GM19351 (cell line): ENCODE measurements around the gene CCDC86.

Experiments
- ATAC-seq: cut with Tn5 transposase; IDR thresholded peaks from one replicate; pipeline ENCODE4 v1.9.1; 2021; ENCODE audit warnings: mild to moderate bottlenecking, moderate library complexity; ENCODE audit not compliant: unreplicated experiment

The CCDC86 gene

DNA sequence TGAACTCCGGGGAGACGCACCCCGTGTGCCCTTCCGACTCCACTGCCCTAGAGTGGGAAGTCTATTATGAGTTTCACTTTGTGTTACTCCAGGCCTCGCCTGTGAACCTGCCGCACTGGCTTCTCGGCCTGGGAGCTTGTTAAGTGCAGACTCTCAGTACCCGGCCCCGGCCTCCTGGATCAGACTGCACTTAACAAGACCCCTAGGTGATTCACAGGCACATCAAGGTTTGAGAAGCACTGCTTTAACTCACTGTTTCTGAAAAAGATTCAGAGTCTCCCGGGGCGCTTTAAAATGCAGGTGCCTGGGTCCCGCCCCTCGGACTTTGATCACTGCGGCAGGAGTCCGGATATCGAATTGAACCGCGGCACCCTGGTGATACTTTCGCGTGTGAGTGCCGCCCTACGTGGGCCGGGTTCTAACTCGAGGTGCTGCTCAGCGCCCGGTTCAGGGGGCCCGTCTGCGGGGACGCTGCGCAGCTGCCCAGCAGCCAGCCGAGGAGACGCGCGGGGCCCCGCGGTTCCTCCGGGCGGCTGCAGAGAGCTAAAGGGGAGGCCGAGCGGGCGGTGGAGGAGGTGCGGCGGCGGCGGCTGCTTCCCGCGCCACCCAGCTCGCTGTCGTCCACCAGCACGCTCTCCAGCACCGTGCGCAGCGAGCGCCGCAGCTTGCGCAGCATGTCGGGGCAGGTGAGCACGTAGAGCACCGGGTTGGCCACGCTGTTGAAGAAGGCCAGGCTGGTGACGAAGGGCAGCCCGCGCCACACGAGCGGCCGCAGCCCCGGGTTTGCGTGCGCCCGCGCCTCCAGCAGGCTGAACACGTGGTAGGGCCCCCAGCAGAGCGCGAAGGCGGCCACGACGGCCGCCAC lies 10.4 kb downstream of the CCDC86 start:
- ATAC-seq: no peak

DNA sequence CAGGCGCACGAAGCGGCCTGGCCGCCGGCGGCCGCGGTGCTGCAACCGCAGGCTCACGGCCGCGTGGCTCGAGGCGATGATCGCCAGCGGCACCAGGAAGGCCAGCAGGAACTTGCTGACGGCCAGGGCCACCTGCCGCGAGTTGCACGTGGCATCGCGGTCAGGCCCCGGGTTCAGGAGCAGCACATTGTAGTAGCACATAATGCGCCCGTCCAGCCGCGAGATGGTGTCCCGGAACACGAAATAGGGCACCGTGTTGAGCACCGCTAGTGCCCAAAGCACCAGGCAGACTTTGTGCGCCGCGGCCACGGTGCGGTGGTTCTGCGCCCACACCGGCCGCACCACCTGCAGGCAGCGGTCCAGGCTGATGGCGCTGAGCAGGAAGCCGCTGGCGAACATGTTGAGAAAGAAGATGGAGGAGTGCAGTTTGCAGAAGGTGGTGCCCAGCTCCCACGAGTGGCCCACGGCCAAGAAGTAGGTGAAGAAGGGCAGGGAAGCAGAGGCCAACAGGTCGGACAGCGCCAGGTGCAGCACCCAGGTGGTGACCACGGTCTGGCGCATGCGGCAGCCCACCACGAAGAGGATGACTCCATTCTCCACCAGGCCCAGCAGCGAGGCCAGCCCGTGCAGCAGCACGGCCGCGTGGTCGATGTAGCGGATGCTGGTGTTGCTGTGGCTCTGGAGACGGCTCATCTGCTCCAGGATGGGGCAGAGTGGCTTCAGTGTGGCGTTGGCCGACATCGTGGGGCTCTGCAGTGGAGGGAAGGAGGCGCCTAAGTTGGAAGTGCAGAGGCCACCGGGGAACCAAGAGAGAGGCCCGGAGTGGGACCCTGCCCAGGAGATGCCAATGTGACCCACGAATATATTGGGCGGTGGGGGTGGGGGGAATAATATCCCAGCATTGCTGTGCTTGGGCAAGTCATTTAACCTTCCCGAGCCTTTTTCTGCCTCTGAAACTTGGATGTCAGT lies 11.4 kb downstream of the CCDC86 start:
- no peak for ATAC-seq

DNA sequence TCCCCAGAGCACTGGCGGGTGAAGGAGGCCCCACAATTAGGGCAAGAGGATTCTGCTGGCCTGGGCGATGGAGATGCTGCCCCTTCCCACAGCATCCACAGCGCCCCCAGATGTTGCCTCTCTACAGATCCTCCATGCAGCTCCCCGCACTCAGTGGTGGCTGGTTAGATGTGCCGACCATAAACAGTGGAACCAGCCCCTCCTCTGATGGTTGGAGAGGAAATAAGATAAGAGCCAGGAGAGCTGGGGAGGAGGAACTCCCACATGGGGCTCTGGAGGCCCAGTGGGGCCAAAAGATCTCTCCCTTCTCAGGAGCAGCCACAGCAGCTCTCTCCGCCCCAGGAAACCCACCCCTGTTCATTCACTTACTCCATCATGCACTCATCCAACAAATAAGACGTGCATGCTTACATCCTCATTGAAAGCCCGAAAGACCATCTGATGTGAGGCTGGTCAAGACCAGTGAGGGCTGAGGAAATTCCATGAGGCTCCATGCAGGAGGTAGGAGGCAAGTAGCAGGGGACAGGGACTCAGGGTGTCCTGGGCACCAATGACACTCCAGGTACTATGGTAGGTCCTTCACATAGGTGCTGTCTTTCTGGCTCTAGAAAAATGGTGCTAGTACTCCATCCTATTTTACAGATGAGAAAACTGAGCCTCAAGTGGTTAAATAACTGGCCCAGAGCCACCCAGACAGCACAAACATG lies 12.4 kb downstream of the CCDC86 start:
- no peak for ATAC-seq

DNA sequence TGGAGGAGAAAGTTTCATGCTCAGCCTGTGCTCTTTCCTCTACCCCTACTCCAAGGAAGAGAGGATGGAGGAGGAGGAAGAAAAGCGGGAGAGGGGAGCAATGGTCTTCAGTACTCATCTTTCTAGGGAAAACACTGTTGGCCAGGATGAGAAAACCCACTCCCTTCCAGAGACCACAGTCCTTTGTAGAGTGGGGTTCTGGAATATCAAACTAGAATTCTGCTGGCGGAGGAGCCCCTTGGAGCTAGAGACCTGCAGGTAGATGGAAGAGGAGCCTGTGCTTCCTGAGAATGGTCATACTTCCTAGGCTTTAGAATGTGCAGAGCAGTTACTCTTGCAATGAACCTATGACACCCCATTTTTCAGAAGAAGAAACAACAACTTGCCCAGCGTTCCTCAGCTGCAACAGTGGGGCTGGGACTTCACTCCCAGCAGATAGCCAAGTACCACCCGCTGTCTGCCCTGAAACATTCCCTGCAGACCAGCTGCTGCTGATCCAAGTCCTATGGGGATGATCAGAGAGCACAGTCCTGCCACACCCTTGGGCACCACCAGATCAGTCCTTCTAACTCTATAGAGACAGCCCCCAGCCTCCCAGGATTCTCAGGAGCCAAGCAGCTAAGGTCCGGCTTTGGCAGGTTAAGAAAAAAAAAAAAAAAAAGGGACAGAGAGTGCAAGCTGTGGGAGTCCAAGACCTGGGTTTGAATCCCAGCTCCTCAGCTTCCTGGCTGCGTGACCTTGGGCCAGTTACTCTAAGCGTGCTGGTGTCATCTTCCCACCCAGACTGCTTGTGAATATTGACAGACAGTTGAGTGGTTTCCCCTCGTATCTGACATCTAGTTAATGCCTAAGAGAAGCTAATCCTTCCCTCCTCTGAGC lies 13.2 kb downstream of the CCDC86 start:
- ATAC-seq: no peak

DNA sequence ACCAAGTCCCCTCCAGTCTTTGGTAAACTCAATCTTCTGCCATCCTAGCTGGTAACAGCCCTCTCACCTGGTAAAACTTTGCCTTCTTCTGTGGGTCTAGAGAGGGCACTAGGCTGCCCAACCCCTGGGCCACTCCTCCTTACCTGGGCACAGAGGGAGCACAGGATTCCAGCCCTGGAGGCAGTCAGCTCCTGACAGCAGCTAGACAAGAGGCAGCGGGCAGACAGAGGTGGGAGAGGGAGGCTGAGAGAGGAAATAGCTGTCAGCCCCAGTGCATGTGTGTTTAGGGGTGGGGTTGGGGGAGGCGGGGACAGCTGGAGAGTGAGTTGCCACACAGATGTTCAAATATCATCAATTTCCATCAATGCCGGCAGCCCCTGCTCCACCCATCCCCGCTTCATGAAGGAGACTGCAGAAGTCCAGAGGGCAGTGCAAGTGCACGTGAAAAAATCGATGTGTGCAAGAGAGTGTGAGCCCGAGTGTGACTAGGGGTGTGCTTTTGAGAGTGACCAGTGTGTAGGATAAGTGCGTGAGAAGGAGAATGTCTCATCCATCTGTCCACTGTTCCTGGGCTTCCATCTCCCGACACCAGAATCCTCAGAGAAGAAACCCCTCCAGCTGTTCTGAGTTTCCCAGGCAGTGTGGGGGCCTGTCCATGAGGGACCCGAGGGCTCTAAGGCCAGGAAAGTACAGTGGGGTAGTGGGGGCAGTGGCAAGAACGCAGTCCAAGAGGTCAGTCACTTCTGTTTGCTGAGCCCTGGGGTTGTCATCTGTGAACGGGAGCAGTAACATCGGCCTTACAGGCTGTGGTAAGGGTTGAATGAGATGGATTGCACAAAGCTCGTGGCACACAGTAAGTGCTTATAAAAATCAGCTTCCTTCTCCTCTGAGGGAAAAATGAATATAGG lies 14.1 kb downstream of the CCDC86 start, which contains the start of gene PTGDR2:
Gene PTGDR2, minus strand, starts transcription at position 225 of the 908 bp plus-strand sequence. CDS start 2,228 bp downstream, outside the sequence.
- no peak for ATAC-seq

DNA sequence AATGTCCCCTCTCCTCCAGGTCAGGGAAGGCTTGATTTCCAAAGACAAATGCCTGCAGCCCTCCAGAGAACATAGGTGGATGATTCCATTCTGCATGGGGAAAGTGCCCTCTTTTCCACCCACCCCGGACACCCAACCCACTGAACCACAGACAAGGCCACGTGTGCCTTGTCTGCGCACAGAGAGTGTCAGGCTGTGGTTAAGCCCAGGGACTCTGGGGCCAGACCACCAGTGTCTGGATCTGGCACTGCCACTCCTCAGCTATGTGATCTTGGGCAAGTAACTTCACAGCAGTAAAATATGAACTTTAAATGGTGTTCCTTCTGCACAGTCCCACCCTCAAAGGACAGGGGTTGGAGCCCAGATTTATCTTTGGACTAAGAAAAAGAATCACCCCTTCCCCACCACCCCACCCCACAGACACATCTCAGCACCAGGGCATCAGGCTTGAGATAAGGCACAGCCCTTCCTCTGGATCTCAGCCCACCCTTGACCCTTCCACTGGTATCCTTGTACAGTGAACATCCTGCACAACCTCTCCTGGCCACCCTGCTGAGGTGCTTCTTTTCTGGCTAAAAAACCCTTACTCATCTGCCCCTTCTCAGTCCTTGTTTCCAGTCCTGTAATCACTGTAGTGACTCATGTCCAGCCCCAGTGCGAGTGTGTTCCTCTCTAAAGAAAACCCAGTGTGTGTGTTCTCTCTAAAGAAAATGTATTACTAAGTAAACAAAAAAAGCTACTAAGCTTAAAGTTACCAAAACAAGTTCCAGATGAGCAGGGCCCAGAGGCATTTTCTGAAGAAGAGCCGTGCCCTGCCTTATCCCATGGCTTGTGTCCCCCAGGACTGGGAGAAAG lies 15.7 kb downstream of the CCDC86 start:
- ATAC-seq: no peak

DNA sequence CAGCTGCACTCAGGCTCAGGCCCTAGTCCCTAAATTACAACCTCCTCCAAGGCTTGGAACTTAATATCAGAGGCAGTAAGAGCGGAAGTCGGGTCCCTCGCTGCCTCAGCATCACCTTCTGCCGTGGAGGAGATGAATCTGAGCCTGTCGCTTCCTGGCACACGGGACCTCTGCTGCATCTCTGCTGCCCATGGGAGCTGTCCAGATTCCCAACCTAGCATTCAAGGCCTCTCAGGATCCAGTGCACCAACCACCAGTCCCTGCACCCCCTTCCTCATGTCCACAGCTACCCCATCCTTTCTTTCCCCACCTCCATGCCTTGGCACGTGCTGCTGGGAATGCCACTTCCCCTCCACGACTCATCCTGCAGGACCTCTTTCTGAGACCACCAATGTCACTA lies 16.3 kb downstream of the CCDC86 start:
- ATAC-seq: no peak

DNA sequence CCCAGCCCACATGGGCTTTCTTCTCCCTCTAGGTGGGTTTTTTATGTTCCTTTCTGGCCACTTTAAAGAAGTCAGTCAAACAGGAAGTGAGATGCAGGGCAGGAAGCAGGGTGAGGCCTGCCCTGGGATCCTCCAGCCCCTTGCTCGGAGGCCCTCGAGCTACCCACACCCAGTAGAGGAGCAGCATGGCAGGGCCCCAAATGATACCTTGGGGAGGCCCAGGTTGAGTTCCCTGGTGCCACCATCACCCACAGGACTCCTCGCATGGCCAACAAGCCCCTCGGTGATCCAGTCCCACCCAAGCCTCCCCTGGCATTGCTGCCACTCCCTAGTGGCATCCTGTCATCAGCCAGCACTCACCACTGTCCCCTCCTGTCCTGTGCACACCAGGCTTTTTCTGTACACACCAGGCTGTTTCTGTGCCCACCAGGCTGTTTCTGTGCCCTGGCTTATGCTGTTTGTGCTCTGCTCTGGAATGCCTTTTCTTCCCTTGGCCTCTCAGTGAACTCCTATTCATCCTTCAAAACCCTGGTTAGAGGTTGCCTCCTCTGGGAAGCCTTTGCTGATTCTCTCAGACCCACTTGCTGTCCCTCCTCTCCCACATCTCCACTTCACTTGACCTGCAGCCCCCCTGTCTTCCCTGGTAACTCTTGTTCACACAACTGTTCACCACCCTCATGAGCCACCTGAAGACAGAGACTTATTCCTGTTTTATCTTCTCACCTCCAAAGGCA lies 17.0 kb downstream of the CCDC86 start:
- no peak for ATAC-seq

DNA sequence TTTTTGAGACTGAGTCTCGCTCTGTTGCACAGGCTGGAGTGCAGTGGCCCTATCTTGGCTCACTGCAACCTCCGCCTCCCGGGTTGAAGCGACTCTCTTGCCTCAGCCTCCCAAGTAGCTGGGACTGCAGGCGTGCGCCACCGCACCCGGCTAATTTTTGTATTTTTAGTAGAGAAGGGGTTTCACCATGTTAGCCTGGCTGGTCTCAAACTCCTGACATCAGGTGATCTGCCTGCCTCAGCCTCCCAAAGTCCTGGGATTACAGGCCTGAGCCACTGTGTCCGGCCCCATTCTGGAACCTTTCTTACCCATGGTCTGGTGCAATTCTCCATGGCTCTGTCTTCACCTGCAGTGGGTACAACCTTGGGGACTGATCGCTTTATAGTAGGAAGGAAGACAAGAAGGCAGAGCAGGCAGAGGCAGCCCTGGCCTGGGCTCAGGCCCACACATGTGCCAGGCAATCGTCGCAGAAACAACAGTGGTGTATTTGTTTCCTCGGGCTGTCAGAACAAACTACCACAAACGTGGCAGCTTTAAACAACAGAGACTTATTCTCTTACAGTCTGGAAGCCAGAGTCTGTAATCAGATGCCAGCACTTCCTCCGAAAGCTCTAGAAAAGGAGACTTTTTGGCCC lies 17.8 kb downstream of the CCDC86 start:
- ATAC-seq: no peak

DNA sequence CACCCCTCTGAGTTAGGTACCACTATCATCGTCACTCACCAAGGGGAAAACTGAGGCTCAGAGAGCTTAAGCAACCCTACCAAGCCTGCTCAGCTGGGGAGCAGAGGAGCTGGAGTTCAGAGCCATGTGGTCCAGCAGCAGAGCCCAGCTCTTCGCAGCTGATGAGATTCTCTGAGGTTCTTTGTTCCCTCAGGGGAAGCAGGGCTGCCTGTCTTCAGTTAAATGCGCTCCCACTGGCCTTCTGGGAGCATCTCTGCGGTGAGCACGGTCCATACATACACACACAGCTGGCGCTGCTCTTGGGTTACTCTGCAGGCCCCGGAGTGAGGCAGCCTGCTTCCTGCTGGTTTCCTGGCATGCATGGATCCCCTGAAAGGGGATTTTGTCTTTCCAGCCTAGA lies 19.0 kb downstream of the CCDC86 start:
- ATAC-seq: no peak

DNA sequence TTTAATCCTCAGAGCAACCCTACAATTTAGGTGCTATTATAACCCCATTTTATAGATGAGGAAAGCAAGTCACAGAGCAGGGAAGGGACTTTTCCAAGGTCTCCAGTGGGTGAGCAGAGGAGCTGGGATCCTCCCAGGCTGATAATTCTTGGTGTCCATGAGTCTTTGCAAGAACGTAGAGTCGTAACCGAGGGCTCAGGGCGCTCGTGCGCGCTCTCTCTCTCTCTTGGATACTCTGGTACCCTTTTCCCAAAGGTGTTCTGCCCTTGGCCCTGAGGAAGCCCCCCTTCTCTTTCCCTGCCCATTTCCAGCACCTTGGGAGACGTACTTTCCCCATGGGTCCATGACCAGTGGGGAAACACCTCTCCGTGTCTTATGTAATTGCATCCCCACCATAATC lies 20.3 kb downstream of the CCDC86 start:
- no peak for ATAC-seq

DNA sequence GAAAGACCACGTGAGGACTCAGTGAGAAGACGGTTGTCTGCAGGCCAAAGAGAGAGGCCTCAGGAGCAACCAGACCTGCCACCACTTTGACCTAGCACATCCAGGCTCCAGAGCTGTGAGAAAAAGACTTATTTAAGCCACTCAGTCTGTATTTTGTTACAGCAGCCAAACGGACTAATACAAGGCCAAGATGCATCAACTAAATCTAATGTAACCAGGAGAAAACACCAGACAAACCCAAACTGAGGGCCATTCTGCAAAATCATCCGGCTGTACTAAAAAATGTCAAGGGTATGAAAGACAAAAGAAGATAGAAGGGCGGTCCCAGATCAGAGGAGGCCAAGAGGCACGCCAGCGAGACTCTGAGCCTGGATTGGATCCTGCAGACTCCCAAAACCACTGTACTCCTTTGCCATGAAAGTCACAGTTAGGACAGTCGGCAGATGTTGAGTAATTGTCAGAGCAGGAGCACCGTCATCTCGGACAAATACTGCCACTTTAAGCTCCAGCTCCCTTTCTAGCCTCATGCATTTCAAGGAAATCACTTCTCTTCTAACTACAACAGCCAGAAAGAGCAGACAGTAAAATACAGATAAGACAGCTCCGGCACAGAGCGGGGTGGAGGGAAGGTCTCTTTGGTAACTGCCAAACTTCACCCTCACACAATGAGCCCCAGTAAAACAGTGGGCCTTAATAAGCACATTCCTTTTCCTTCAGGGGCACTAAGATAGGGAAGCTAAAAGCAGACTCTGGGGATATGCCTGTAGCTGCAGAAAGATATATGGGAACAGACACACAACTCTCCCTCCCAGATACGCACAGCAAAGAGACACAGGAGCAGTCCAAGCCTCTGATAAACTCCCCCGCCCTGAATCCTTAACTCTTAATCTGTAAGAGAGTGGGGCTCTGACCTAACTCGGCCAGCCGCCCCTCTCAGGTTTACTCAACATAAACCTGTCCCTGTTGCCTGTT lies 21.9 kb downstream of the CCDC86 start:
- ATAC-seq: no peak

DNA sequence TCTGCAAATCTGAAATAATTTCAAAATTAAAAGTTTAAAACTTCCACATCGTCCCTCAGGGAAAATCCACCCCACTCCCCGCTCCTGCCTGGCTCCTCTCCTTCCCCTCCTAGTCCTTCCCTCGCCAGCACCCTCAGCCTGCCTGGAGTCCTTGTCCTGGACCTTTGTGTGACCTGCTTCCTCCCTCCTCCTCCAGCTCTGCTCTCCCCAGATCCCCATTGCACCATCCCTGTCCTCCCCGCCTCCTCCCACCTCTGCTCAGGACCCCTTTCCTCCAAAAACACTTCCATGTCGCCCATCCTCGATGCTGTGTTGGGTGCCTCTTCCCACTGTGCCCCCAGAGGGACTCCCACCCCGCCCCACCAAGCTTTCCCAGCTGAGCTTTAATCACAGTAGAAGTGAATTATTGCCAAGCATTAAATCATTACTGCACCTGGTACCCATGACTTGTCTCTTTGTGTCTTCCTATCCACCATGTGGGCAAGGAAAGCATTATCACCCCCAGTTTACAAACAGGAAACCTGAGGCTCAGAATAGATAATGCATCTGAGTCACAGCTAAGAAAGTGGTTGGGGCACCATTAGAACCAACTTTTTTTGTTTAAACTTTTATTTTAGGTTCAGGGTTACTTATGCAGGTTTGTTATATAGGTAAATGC lies 23.1 kb downstream of the CCDC86 start:
- no peak for ATAC-seq

DNA sequence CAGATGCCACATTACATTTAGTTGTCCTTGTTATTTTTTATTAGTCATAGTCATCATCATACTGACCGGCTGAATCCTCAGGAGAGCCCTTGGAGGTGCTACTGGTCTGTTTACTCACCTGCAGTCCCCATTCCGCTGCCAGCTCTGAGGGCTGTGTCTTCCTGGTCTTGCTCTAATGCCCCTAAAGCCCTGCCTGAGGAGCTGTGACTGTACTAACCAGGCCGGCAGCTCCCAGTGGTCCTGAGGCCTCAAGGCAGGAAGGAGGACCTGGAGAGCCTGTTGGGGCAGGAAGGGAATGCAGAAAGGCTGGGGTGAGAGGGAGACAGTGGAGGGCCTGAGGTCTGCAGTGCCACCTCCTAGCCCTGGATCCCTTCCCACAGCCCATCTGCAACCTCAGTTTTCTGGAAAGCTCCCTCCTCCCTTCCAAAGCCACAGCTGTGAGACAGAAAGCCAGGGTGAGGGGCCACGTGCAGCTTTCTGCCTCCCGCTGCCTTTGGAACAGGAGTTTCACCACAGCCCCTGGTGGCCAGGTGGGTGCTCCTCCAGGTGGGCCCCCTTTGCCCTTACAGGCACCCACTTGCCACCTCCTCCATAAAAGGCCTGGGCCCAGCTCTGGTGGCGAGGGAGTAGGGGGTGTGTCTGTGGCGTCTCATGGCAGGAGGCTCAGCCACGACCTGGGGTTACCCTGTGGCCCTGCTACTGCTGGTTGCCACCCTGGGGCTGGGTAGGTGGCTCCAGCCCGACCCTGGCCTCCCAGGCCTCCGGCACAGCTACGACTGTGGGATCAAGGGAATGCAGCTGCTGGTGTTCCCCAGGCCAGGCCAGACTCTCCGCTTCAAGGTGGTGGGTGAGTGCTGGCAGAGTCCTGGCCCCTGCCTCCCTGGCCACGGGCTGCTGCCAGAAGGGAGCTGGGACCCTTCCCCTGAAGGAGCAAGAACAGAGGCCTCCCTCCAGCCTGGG lies 25.3 kb downstream of the CCDC86 start, which contains the start of gene ZP1:
Gene ZP1, plus strand, starts transcription at position 632 of the 960 bp plus-strand sequence. Its CDS starts 20 bp downstream, at position 652.
- no peak for ATAC-seq
